GM10266 (cell line): ENCODE data around the gene C9orf57.
"Not testable (repeated sequence)": the region's sequence is repeated elsewhere in the genome, so short reads cannot be mapped to it uniquely, and the experiment has no call there.

Source experiments
- DNase-seq: peaks from one replicate; pipeline ENCODE4 v3.0.0; 2012; ENCODE audit errors: extremely low spot score
- TF ChIP-seq, protein P1 (sequence below): IDR thresholded peaks from 2 replicates; pipeline ENCODE4 v1.5.1; 2012; ENCODE audit warnings: mild to moderate bottlenecking, low read depth; ENCODE audit not compliant: control insufficient read depth, insufficient read depth; ENCODE audit errors: missing control alignments

The C9orf57 gene

GRCh38 chr9:72060513-72060912 is at the start of gene C9orf57:
Gene C9orf57, minus strand, starts transcription at chr9:72060613. Its CDS starts 1,282 bp downstream, at chr9:72059331.
- DNase-seq = no peak
- TF ChIP-seq, protein P1, sequence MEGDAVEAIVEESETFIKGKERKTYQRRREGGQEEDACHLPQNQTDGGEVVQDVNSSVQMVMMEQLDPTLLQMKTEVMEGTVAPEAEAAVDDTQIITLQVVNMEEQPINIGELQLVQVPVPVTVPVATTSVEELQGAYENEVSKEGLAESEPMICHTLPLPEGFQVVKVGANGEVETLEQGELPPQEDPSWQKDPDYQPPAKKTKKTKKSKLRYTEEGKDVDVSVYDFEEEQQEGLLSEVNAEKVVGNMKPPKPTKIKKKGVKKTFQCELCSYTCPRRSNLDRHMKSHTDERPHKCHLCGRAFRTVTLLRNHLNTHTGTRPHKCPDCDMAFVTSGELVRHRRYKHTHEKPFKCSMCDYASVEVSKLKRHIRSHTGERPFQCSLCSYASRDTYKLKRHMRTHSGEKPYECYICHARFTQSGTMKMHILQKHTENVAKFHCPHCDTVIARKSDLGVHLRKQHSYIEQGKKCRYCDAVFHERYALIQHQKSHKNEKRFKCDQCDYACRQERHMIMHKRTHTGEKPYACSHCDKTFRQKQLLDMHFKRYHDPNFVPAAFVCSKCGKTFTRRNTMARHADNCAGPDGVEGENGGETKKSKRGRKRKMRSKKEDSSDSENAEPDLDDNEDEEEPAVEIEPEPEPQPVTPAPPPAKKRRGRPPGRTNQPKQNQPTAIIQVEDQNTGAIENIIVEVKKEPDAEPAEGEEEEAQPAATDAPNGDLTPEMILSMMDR = no peak

DNA sequence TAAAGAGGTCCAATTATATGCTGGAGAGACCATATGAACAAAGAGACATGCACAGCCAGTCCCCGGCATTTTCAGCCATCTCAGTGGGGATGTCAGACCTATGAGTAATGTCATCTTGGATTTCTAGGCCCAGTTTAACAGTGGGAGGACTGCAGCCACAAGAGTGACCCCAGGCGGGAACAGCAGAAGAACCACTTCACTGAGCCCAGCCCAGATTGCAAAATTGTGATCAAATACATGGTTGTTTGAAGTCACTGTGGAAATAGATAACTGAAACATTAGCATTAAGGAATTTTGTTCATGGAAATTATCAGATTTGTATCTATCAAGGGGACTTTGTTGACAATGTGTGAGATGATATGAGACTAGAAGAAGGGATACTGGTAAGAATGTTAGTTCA is 42.1 kb upstream of the C9orf57 start:
- no peak for DNase-seq
- TF ChIP-seq, protein P1 = no peak

DNA sequence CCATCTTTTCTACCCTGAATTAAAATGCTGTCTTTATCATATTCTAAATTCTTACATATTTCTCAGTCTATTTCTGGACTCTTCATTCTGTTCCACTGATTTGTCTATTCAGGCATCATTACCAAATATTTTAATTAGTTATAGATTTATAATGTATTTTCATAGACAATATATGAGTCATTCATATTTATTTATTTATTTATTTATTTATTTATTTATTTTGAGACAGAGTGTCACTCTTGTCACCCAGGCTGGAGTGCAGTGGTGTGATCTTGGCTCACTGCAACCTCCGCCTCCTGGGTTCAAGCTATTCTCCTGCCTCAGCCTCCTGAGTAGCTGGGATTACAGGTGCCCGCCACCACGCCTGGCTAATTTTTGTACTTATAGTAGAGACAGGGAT is 35.1 kb upstream of the C9orf57 start:
- not testable (repeated sequence) for DNase-seq

GRCh38 chr9:72092820-72093219 is 32.4 kb upstream of the C9orf57 start:
- TF ChIP-seq, protein P1 = no peak
- DNase-seq = no peak

DNA sequence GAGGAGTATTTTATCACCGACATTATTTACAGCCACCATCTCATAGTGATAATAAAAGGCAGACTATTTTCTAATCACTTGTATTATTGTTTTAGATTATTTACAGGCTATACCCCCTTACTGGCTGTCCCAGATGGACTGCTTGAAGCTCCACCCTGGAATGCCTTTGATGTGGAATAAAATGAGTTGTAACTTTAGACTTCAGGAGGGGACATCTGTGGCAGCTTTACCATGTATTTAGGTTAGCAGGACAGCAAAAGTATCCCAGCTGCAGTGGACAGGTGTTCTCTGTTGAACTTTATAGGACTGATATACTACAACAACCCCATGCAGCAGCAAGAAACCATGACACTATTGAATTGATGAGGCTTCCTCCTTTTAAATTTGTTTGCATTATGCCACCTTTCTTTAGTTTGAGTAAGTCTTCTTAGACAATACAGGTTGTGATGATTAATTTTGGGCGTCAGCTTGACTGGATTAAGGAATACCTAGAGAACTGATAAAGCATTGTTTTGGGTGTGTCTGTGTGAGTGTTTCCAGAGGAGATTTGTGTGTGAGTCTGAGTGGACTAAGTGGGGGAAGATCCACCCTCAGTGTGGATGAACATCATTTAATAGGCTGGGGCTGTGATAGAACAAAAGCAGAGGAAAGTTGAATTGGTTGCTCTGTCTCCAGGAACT is 29.2 kb upstream of the C9orf57 start:
- TF ChIP-seq, protein P1 = no peak
- no peak for DNase-seq

DNA sequence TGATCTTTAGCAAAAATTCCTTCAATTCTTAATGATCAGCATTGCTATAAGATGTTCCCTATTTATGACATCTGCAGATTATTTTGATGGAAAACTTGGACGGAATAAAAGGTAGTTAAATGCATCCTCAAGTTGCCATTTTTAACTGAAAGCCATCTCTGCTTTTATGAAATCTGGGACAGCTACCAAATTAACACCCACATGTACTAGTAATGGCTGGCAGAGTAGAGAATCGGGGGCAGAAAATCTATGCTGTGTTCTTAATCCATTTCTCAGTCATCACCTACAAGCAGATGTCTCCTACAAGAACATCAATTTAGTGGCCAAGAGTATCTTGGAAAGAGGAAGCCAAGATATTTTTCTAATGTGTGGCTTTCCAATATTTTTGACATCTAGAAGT is 22.1 kb upstream of the C9orf57 start:
- DNase-seq = no peak
- TF ChIP-seq, protein P1 = no peak

- DNase-seq = not testable (repeated sequence)
Observed at GRCh38 chr9:72074666-72075065, 14.3 kb upstream of the C9orf57 start.

DNA sequence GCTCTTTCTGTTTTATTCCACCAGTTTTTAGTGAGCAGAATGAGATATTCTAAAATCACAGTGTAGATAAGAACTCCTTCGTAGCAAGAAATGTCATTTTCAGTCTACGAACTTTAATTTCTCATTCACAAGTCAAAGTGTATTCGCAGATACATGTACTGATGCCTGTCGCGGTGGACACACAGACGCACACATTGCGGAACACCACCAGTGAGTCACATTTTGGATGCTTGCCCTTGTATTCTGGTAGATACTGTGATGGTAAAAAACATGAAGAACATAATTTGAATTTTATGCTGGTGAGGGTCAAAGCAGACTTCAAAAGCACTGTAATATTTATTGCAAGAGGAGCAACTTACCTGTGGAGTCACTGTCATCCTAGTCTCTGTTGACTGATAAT is 4.7 kb upstream of the C9orf57 start:
- TF ChIP-seq, protein P1 = no peak
- no peak for DNase-seq

- TF ChIP-seq, protein P1 = no peak
- DNase-seq = no peak
Observed at GRCh38 chr9:72052122-72052521, 8.3 kb downstream of the C9orf57 start.
